BLaER1 treated with 17β-estradiol and CSF1 and Interleukin-3, amounts not matched to agents 10 nM and 100 nM (cell line): ENCODE measurements around the gene HMG20A.

Source experiments
- H3K27ac ChIP-seq, 11 experiments: shearing (Covaris generic); formaldehyde crosslinking; 2 replicates each; pipeline ENCODE4 v1.8.1; 2022
- H3K27me3 ChIP-seq, 11 experiments: shearing (Covaris generic); formaldehyde crosslinking; 2 replicates each; pipeline ENCODE4 v1.8.1; 2022
- H3K36me3 ChIP-seq, 11 experiments: shearing (Covaris generic); formaldehyde crosslinking; 2 replicates each; pipeline ENCODE4 v1.8.1; 2022
- H3K4me1 ChIP-seq, 10 experiments: shearing (Covaris generic); formaldehyde crosslinking; 2 replicates each; pipeline ENCODE4 v1.8.1; 2022
- H3K4me2 ChIP-seq, 11 experiments: shearing (Covaris generic); formaldehyde crosslinking; 2 replicates each; pipeline ENCODE4 v1.8.1; 2022
- H3K4me3 ChIP-seq, 10 experiments: shearing (Covaris generic); formaldehyde crosslinking; 2 replicates each; pipeline ENCODE4 v1.8.1; 2022
- H3K9ac ChIP-seq, 11 experiments: shearing (Covaris generic); formaldehyde crosslinking; 2 replicates each; pipeline ENCODE4 v1.8.1; 2022
- H3K9me3 ChIP-seq, 11 experiments: shearing (Covaris generic); formaldehyde crosslinking; replicated peaks in 1 of 11; 2 replicates each; pipeline ENCODE4 v1.8.1; 2022
- H4K20me1 ChIP-seq, 11 experiments: shearing (Covaris generic); formaldehyde crosslinking; 2 replicates each; pipeline ENCODE4 v1.8.1; 2022
- Cebpa-rat ChIP-seq, 11 experiments: shearing (Covaris generic); IDR thresholded peaks; 2 replicates each; pipeline ENCODE4 v1.8.1; 2022

The HMG20A gene

GRCh38 chr15:77386626-77387025, 34.1 kb upstream of the HMG20A start:
- TF ChIP-seq Cebpa-rat (IDR thresholded peaks at IDR 0.05) = no peak

GRCh38 chr15:77387365-77388105, 33.2 kb upstream of the HMG20A start:
- Histone ChIP-seq H3K27me3 (no peaks in the 10 kb centered on the region), H3K36me3 (no peaks in the 10 kb centered on the region), H3K4me2 (no peak overlapping the region), H3K27ac (no peak overlapping the region), H3K9ac (no peak overlapping the region), H3K4me3 (no peak overlapping the region), H3K4me1 (peaks cover 0 to 45% (median 0%) of the 10 kb centered on the region in 10 experiments; a peak in 5 of 20 replicates), H3K9me3 (no peaks in the 10 kb centered on the region), H4K20me1 (peaks cover 0 to 100% (median 3%) of the 10 kb centered on the region in 11 experiments; a peak in 6 of 22 replicates)
- no peak for TF ChIP-seq Cebpa-rat (IDR thresholded peaks at IDR 0.05)

More at GRCh38 chr15:77386626-77387025, 34.1 kb upstream of the HMG20A start:
- H3K9ac ChIP-seq = no peak overlapping the region
- no peaks in the 10 kb centered on the region for H3K9me3 ChIP-seq
- H3K4me2 ChIP-seq = no peak overlapping the region
- no peaks in the 10 kb centered on the region for H3K27me3 ChIP-seq
- no peak overlapping the region for H3K4me3 ChIP-seq
- peaks cover 0 to 100% (median 3%) of the 10 kb centered on the region in 11 experiments; a peak in 6 of 22 replicates for H4K20me1 ChIP-seq
- H3K4me1 ChIP-seq = peaks cover 0 to 38% (median 0%) of the 10 kb centered on the region in 10 experiments; a peak in 5 of 20 replicates
- no peak overlapping the region for H3K27ac ChIP-seq
- H3K36me3 ChIP-seq = no peaks in the 10 kb centered on the region

GRCh38 chr15:77391372-77391951, 29.2 kb upstream of the HMG20A start:
- H3K4me1 ChIP-seq = peaks cover 0 to 42% (median 0%) of the 10 kb centered on the region in 10 experiments; a peak in 5 of 20 replicates
- H3K9me3 ChIP-seq = peaks cover 17 to 27% (median 22%) of the 10 kb centered on the region in 11 experiments
- H3K27me3 ChIP-seq = no peaks in the 10 kb centered on the region
- H3K27ac ChIP-seq = no peak overlapping the region
- H3K36me3 ChIP-seq = peaks cover 0 to 10% (median 0%) of the 10 kb centered on the region in 11 experiments; a peak in 2 of 22 replicates
- peak overlapping the region in 3 of 11 experiments; percentile 26 to 46 (median 36); a peak in 4 of 22 replicates for H3K4me2 ChIP-seq
- peaks cover 0 to 88% (median 0%) of the 10 kb centered on the region in 11 experiments; a peak in 7 of 22 replicates for H4K20me1 ChIP-seq
- no peak for TF ChIP-seq Cebpa-rat (IDR thresholded peaks at IDR 0.05)
- H3K9ac ChIP-seq = no peak overlapping the region
- no peak overlapping the region for H3K4me3 ChIP-seq

GRCh38 chr15:77392762-77393470, 27.8 kb upstream of the HMG20A start:
- TF ChIP-seq Cebpa-rat (IDR thresholded peaks at IDR 0.05) = no peak
- no peak overlapping the region for H3K4me2 ChIP-seq

GRCh38 chr15:77393471-77393840, 27.2 kb upstream of the HMG20A start:
- H3K4me1 ChIP-seq = peaks cover 0 to 37% (median 0%) of the 10 kb centered on the region in 10 experiments; a peak in 5 of 20 replicates
- H4K20me1 ChIP-seq = peaks cover 0 to 75% (median 0%) of the 10 kb centered on the region in 11 experiments; a peak in 7 of 22 replicates
- peaks cover 20 to 42% (median 30%) of the 10 kb centered on the region in 11 experiments for H3K9me3 ChIP-seq
- no peak overlapping the region for H3K9ac ChIP-seq
- H3K36me3 ChIP-seq = peaks cover 0 to 10% (median 0%) of the 10 kb centered on the region in 11 experiments; a peak in 2 of 22 replicates
- H3K27me3 ChIP-seq = no peaks in the 10 kb centered on the region
- no peak overlapping the region for H3K27ac ChIP-seq
- peak overlapping the region in 1 of 11 experiments; percentile 31; a peak in 1 of 22 replicates for H3K4me2 ChIP-seq
- no peak overlapping the region for H3K4me3 ChIP-seq
- TF ChIP-seq Cebpa-rat (IDR thresholded peaks at IDR 0.05) = no peak

More at GRCh38 chr15:77392762-77393470, 27.8 kb upstream of the HMG20A start:
- no peak overlapping the region for H3K27ac ChIP-seq
- H3K9me3 ChIP-seq = peaks cover 18 to 36% (median 24%) of the 10 kb centered on the region in 11 experiments
- peaks cover 0 to 38% (median 0%) of the 10 kb centered on the region in 10 experiments; a peak in 5 of 20 replicates for H3K4me1 ChIP-seq
- H4K20me1 ChIP-seq = peaks cover 0 to 81% (median 0%) of the 10 kb centered on the region in 11 experiments; a peak in 7 of 22 replicates
- H3K27me3 ChIP-seq = no peaks in the 10 kb centered on the region
- no peak overlapping the region for H3K9ac ChIP-seq
- peaks cover 0 to 10% (median 0%) of the 10 kb centered on the region in 11 experiments; a peak in 2 of 22 replicates for H3K36me3 ChIP-seq
- no peak overlapping the region for H3K4me3 ChIP-seq

GRCh38 chr15:77395013-77395774, 25.5 kb upstream of the HMG20A start:
- Histone ChIP-seq H3K9ac (no peak overlapping the region), H3K27me3 (no peaks in the 10 kb centered on the region), H4K20me1 (peaks cover 0 to 65% (median 0%) of the 10 kb centered on the region in 11 experiments; a peak in 7 of 22 replicates), H3K4me2 (no peak overlapping the region), H3K9me3 (peaks cover 35 to 59% (median 47%) of the 10 kb centered on the region in 11 experiments), H3K4me1 (peaks cover 0 to 36% (median 0%) of the 10 kb centered on the region in 10 experiments; a peak in 5 of 20 replicates), H3K36me3 (peaks cover 0 to 13% (median 0%) of the 10 kb centered on the region in 11 experiments; a peak in 2 of 22 replicates), H3K4me3 (no peak overlapping the region), H3K27ac (no peak overlapping the region)
- TF ChIP-seq Cebpa-rat (IDR thresholded peaks at IDR 0.05) = no peak

GRCh38 chr15:77396692-77397091, 24.0 kb upstream of the HMG20A start:
- Histone ChIP-seq H4K20me1 (peaks cover 0 to 63% (median 0%) of the 10 kb centered on the region in 11 experiments; a peak in 7 of 22 replicates), H3K9ac (no peak overlapping the region), H3K4me1 (peaks cover 0 to 21% (median 0%) of the 10 kb centered on the region in 10 experiments; a peak in 5 of 20 replicates), H3K9me3 (peaks cover 39 to 64% (median 51%) of the 10 kb centered on the region in 11 experiments), H3K4me3 (no peak overlapping the region), H3K4me2 (no peak overlapping the region), H3K27me3 (no peaks in the 10 kb centered on the region), H3K36me3 (peaks cover 0 to 15% (median 0%) of the 10 kb centered on the region in 11 experiments; a peak in 2 of 22 replicates), H3K27ac (no peak overlapping the region)
- TF ChIP-seq Cebpa-rat (IDR thresholded peaks at IDR 0.05) = no peak

GRCh38 chr15:77398927-77399326, 21.8 kb upstream of the HMG20A start:
- H3K4me2 ChIP-seq = no peak overlapping the region
- peaks cover 0 to 9% (median 0%) of the 10 kb centered on the region in 10 experiments; a peak in 4 of 20 replicates for H3K4me1 ChIP-seq
- H4K20me1 ChIP-seq = peaks cover 0 to 62% (median 0%) of the 10 kb centered on the region in 11 experiments; a peak in 3 of 22 replicates
- TF ChIP-seq Cebpa-rat (IDR thresholded peaks at IDR 0.05) = no peak
- H3K4me3 ChIP-seq = no peak overlapping the region
- no peaks in the 10 kb centered on the region for H3K27me3 ChIP-seq
- peaks cover 37 to 64% (median 48%) of the 10 kb centered on the region in 11 experiments for H3K9me3 ChIP-seq
- H3K9ac ChIP-seq = no peak overlapping the region
- H3K27ac ChIP-seq = no peak overlapping the region
- H3K36me3 ChIP-seq = peaks cover 0 to 13% (median 0%) of the 10 kb centered on the region in 11 experiments; a peak in 2 of 22 replicates
